ENCODE measurements around the gene PYGM. TPM values are rescaled to one million over a fixed set of nuclear protein-coding genes. Genes with fewer than 3 reads are reported as not detected.

PYGM gene
- total and polyA plus RNA-seq, 2 experiments from 2014 or later: 1.5 to 3.9 TPM

DNA sequence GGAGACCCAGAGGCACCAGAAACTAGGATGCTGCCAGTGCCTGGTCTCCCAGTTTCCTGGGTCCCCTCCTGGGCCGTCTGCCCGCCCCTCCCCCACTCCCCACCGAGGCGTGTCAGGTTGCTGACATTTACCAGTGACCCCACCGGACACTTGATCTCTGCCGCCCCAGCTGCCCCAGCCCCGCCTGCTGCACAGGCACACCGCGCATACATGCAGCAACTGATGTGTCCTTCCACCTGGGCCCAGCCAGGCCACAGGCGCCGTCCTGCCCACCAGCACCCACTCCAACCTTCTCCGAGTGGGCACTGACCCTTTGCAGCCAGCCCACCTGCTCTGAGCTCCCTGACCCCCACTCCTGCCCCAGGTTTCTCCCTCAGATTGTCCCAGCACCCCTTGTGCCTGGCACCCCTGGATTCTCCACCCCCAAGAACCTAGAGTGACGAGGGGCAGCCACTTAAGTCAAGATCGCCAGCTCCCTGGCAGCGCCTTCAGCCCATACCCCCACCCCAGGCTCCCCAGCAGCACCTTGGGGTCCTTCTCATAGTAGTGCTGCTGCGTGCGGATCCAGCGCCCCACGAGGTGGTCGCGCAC is 548 bp downstream of the PYGM start:
- ATAC-seq (peak; percentile 2; the same call in 2 of the 3 replicates), DNase-seq (ENCODE audit: low spot score) (no peak)
- Histone ChIP-seq H3K36me3 (ENCODE audit: insufficient read depth) (no peaks in the 10 kb centered on the region), H3F3A (replicated peaks; ENCODE audit: low read depth) (peaks cover 42% of the 10 kb centered on the region), H3K4me1 (ENCODE audit: insufficient read depth) (peaks cover 51% of the 10 kb centered on the region), H3K9me2 (ENCODE audit: insufficient read depth) (no peaks in the 10 kb centered on the region), H3K4me3 (peak overlapping the region; percentile 38; the same call in 1 of the 2 replicates), H3K79me2 (replicated peaks; ENCODE audit: insufficient read depth) (0 out of 2 replicates have a peak, but pooled peaks cover 2% of the 10 kb centered on the region), H3K27me3 (ENCODE audit: insufficient read depth) (no peaks in the 10 kb centered on the region), H4K20me1 (replicated peaks; ENCODE audit: insufficient read depth) (peaks cover 8% of the 10 kb centered on the region; the same call in 1 of the 2 replicates), H2AFZ (no peak overlapping the region), H3K4me2 (peak overlapping the region; percentile 49; the same call in 1 of the 2 replicates), H3K27ac (ENCODE audit: low read depth) (0 out of 2 replicates have a peak overlapping the region, but pooled peaks have one; percentile 50)
- Mint-ChIP-seq H3K27me3 (ENCODE audit: insufficient read depth, low read depth, poor library complexity) (peaks cover 32% of the 10 kb centered on the region), H3K9me3 (no peaks in the 10 kb centered on the region; the same call in 1 of the 3 replicates), H3K27ac (no peak overlapping the region), H3K4me3 (peak overlapping the region; percentile 55; the same call in 2 of the 3 replicates), H3K4me1 (peaks cover 59% of the 10 kb centered on the region), H3K36me3 (ENCODE audit: low read depth) (peaks cover 20% of the 10 kb centered on the region)
- TF ChIP-seq EZH2 (IDR thresholded peaks at IDR 0.05; ENCODE audit: low read depth, unreplicated experiment) (no peak), JUNB (IDR thresholded peaks at IDR 0.05; ENCODE audit: unreplicated experiment) (no peak), ZNF462 (CRISPR knock-in tag; IDR thresholded peaks at IDR 0.05) (no peak), ZNF331 (CRISPR knock-in tag; IDR thresholded peaks at IDR 0.05; ENCODE audit: low read depth) (no peak), POLR2AphosphoS5 (IDR thresholded peaks at IDR 0.05; ENCODE audit: low read depth) (no peak), EZH2phosphoT487 (IDR thresholded peaks at IDR 0.05; ENCODE audit: unreplicated experiment) (no peak)
- TF ChIP-seq, protein P1, sequence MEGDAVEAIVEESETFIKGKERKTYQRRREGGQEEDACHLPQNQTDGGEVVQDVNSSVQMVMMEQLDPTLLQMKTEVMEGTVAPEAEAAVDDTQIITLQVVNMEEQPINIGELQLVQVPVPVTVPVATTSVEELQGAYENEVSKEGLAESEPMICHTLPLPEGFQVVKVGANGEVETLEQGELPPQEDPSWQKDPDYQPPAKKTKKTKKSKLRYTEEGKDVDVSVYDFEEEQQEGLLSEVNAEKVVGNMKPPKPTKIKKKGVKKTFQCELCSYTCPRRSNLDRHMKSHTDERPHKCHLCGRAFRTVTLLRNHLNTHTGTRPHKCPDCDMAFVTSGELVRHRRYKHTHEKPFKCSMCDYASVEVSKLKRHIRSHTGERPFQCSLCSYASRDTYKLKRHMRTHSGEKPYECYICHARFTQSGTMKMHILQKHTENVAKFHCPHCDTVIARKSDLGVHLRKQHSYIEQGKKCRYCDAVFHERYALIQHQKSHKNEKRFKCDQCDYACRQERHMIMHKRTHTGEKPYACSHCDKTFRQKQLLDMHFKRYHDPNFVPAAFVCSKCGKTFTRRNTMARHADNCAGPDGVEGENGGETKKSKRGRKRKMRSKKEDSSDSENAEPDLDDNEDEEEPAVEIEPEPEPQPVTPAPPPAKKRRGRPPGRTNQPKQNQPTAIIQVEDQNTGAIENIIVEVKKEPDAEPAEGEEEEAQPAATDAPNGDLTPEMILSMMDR (conservative IDR thresholded peaks at IDR 0.05; ENCODE audit: low read depth in 2 of 2): no peak

All from GM23338 (cell line).